Retinal pigment epithelial cell (primary cell): Measurements from ENCODE around the gene ARHGAP9.

Experiments
- DNase-seq: peaks from one replicate; pipeline ENCODE4 v3.0.0-alpha.2; 2010; ENCODE audit warnings: low read depth
- H3K4me3 ChIP-seq: 2 replicates; pipeline ENCODE4 v1.5.1; 2011; ENCODE audit warnings: mild to moderate bottlenecking, low read length, control low read depth, moderate library complexity
- TF ChIP-seq, protein P1 (sequence below): conservative IDR thresholded peaks from 2 replicates; pipeline ENCODE4 v1.5.1; 2011; ENCODE audit warnings: low read depth, low read length, control low read depth, inconsistent platforms

ARHGAP9 gene

DNA sequence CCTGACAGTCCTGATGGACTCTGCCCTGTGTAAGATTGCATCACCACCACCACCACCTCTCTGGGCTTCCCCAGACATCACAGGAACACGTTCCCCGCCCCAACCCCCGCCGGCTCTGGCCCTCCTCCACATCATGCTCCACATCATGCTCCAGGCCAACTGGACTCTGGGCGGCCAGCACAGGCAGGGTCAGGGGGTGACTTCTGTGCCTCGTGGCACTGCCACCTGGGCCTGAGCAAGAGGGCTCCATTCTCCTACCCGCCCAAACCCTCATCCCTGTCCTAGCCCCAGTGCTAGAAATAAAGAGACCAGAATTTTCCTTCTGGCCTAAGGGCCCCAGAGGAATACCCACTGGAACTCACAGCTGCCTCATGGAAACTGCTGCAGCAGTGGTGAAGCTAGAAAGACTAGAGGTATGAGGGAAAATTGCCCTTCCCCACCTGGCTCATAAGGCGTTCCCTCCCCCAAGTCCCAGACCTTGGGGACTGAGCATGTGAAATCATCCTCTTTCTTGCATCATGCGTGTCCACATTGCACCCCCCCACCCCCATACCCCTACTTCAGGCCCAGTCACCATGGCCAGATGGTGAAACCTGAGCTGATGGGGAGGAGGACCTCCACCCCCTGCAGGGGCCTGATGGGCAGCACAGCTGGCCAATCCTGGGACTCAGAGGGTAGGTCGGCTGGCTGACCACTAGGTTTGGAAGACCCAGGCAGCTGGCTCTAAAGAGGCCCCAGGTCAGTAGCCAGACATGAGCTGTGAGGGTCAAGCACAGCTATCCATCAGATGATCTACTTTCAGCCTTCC lies 24.9 kb downstream of the ARHGAP9 start, which contains the start of gene INHBE:
TSS of gene INHBE (plus strand) at position 742 of the 808 bp plus-strand sequence. CDS start 230 bp downstream, outside the sequence.
- no peak for DNase-seq
- TF ChIP-seq, protein P1, sequence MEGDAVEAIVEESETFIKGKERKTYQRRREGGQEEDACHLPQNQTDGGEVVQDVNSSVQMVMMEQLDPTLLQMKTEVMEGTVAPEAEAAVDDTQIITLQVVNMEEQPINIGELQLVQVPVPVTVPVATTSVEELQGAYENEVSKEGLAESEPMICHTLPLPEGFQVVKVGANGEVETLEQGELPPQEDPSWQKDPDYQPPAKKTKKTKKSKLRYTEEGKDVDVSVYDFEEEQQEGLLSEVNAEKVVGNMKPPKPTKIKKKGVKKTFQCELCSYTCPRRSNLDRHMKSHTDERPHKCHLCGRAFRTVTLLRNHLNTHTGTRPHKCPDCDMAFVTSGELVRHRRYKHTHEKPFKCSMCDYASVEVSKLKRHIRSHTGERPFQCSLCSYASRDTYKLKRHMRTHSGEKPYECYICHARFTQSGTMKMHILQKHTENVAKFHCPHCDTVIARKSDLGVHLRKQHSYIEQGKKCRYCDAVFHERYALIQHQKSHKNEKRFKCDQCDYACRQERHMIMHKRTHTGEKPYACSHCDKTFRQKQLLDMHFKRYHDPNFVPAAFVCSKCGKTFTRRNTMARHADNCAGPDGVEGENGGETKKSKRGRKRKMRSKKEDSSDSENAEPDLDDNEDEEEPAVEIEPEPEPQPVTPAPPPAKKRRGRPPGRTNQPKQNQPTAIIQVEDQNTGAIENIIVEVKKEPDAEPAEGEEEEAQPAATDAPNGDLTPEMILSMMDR: no peak

GRCh38 chr12:57454213-57454565 lies 25.5 kb downstream of the ARHGAP9 start:
- TF ChIP-seq, protein P1: no peak
- H3K4me3 ChIP-seq: no peak overlapping the region
- no peak for DNase-seq

More for the DNA sequence above, 24.9 kb downstream of the ARHGAP9 start, which contains the start of gene INHBE:
- H3K4me3 ChIP-seq: no peak within 1 kb of the TSS

- TF ChIP-seq, protein P1: peak; percentile 97
- H3K4me3 ChIP-seq: no peak overlapping the region
- no peak for DNase-seq
Observed at GRCh38 chr12:57452937-57453509, 26.6 kb downstream of the ARHGAP9 start.

GRCh38 chr12:57452181-57452936 lies 27.3 kb downstream of the ARHGAP9 start:
- no peak overlapping the region for H3K4me3 ChIP-seq
- TF ChIP-seq, protein P1: no peak
- DNase-seq: peak; percentile 67

DNA sequence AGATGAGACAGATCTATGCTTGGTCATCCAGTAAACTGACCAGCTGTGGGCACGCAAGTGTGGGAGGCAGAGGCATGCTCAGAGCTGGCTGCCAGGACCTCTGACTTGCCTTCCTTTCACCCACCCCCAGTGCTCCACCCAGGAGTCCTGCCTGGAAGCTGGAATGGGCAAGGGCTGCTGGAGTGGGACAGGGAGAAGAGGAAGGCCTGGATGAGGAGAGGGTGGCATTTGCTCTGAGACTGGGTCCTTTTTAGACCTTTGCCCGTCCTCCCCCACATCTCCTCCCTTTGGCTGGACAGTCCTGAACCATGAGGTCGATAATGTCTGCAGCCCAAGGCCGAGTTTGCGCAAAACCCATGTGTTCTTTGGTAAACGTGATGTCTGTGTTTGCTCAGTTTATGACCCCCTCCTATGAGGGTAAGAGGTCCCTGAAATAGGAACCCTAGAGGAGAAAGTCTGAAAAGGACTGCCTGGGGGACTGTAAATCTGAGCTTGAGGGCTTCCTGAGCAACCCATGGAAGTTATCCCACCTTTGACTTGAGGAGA lies 28.4 kb downstream of the ARHGAP9 start:
- TF ChIP-seq, protein P1: no peak
- DNase-seq: no peak
- H3K4me3 ChIP-seq: no peak overlapping the region

DNA sequence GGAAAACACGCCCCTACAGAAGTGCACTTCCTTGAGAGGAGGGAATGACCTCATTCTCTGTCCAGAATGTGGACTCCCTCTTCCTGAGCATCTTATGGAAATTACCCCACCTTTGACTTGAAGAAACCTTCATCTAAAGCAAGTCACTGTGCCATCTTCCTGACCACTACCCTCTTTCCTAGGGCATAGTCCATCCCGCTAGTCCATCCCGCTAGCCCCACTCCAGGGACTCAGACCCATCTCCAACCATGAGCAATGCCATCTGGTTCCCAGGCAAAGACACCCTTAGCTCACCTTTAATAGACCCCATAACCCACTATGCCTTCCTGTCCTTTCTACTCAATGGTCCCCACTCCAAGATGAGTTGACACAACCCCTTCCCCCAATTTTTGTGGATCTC lies 29.6 kb downstream of the ARHGAP9 start:
- TF ChIP-seq, protein P1: no peak
- H3K4me3 ChIP-seq: no peak overlapping the region
- DNase-seq: no peak
